Forelimb muscle (tissue), 1 donor: ENCODE results near the gene MMP11. TPM values are rescaled to one million over a fixed set of nuclear protein-coding genes. Genes with fewer than 3 reads are reported as not detected.

ENCODE experiments used
- DNase-seq: peaks from one replicate; pipeline ENCODE4 v3.0.0-alpha.2; 2013; ENCODE audit warnings: low read depth
- polyA plus RNA-seq: library from polyadenylated mRNA; unstranded; fragments of 120-200 nt; gene quantifications from one replicate; pipeline ENCODE4 v1.2.1, GENCODE V29; 2013; ENCODE audit not compliant: insufficient read length

MMP11 gene
- polyA plus RNA-seq, 1 donor = 9.1 TPM

DNA sequence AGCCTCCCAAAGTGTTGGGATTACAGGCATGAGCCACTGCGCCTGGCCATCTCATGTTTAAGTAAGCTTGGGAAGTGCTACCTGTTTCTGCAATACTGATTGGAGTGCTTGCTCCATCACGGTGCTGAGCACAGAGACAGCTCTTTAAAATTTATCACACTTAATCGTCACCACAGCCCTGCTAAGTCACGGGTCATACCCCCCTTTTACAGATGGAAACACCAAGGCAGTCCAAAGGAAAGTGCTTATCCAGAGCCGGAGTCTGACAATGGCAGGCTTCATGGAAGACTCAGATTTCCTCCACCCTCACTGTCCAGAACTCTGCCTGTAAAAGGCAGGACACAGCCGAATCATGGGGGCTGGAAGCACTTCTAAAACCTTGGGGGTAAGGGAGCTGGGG lies 12.6 kb upstream of the MMP11 start:
- DNase-seq = no peak

- DNase-seq = no peak
Measured at GRCh38 chr22:23762842-23763578, 9.6 kb upstream of the MMP11 start, which contains the start of gene C22orf15. TSS of gene C22orf15 (plus strand) at chr22:23762990. CDS start at chr22:23763307, 317 bp downstream.

DNA sequence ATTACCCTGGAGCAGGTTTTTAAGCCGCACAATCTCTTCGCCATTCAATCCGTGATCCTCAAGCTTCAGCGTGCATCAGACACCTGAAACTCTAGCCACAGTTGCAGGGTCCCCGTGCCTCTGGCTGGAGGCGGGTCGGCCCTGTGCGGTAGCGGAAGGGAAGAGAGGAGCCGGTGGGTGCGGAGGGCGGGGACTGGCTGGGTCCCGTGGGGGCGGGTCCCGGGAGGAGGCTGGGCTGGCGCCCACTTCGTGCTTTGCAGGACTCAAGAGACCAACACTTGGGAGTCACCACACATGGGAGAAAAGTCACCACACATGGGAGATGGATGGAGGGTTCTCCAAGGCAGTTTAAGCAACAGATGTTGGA lies 9.1 kb upstream of the MMP11 start:
- DNase-seq = no peak

GRCh38 chr22:23763954-23764353 lies 8.7 kb upstream of the MMP11 start:
- DNase-seq = no peak

DNA sequence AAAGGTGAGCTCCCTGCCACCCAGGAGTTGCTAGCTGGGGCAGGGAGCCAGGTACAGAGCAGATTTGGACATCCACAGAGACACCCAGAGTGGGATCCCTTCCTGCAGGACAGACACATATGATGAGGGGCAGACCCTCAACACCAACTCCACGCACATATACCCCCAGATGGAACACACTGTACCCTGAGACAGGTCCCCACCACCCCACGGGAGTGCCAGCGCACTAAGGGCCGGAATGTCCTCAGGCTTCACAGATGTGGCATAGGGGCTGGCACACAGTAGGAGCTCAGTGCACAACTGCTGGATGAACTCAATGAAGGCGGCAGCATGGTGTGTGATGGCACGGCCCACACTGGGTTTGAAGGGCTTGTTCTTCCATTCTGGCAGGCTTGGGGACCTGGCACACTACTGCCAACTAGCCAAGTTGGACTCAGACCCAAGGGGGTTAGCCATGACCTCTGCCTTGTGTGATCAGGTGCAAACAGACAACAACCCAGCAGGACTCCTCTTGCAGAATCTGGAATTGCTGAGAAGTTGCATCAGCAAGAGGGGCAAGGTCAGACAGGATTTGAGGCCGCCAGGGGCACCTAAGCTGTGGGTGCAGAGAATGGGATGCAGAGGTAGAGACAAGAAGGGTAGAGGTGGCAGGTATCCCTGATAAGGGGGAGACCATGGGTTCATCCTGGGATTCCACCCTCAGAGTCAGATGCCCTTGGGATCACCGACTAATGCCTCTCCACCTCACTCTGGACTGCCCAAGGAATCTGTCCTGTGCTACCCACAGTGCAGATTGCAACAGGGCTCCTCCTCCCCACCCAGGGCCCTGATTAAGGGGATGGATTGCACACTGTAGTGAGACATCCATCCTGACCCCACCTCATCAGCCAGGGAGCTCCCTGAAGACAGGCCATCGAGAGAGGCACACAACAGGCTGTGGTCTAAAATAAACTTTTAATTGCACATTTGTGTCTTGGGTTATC lies 7.5 kb upstream of the MMP11 start:
- DNase-seq = no peak

DNA sequence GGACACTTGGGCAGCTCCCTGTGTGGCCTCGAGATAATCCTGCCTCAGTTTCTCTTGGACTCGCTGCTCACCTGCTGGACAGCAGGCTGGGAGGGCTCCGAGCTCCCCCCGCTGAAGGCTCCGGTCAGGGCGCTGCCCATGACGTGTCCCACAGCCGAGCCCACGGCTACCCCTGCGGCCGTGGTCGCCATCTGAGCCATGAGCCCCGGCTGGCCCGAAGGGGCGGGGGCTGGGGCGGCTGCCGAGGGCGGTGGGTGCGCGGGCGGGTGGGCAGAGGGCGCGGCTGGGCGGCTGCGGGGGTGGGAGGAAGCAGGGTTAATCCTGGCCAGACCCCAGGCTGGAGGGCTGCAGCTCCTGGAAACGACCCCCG lies 5.4 kb upstream of the MMP11 start:
- DNase-seq = no peak

GRCh38 chr22:23767673-23768548 lies 4.7 kb upstream of the MMP11 start, which contains the start of gene CHCHD10:
TSS of gene CHCHD10 (minus strand) at chr22:23767972. CDS start at chr22:23767874, 98 bp downstream.
- no peak for DNase-seq

- no peak for DNase-seq
Measured at GRCh38 chr22:23769321-23769965, 3.2 kb upstream of the MMP11 start.

DNA sequence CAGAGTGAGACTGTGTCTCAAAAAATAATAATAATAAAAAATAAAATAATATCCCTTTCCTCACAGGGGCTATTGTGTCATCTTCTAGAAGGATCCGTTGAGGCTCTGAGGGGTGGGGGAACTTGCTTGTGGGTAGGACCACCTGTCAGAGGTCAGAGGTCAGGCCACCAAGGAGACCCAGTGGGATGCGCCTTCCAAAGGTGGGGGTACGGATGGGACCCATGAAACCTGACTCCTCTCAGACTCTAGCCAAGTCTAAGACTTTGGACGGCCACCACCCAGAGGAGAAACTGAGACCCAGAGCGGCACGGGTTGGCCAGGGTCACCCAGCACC lies 367 bp upstream of the MMP11 start:
- DNase-seq = no peak

DNA sequence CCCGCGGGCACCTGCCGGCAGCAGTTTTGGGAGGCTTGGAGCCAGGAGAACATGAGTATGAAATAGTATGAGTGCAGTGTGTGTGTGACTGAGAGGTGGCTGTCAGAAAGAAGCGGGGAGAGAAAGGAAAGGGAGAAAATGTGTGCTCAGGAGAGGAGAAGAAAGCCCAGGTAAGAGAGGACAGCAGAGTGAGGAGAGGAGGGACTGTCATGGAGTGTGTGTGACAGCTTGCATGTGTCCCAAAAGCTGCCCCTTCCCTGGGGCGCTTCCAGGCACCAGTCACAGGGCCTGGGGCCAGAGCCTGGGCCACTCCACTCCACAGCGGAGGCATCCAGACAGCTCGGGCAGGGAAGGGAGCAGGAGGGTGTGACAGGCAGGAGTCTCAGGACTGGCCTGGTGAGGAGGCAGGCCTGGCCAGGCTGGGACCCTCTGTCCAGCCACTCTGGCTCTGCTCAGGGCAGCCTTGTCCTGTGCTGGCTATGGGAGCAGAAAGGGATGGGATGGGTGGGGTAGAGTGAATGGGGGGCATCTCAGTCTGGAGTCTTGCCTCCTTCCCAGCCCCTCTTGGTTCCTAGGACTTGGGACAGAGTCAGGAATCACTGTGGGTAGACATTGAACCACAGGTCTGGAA lies 949 bp downstream of the MMP11 start:
- no peak for DNase-seq

DNA sequence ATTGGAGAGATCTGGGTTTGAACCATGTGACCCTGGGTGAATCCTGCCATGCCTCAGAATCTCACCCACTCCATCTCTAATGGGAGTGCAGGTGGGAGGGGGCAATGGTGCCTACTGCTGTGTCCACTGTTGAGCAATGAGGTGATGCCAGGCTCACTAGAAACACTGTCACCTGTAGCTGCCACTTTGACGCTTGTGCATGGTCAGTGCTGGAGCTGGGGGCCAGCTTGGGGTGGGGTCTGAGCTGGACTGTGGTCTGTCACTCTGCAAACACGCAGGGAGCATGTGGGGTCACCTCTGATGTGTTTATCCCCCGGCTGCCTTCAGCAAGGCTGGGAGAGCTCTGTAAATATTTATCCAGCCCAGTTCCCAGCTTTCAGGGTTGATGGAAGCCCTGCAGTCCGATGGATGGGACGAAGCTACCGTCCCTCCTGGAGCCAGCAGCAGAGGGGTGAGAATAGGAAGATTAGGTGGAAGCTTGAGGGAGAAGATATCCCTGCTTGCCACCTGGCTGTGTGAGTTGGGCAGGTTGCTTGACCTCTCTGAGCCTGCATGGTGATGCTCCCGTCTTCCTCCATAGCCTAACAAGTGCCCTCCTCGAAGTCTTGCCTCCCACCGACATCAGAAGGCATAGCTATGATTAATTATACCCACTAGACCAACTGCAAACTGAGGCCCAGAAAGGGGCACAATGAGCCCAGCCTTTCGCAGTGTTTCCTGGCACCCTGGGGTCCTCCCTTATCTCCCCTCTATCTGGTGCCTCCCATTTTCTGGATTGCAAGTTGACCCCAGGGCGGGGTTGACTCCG lies 1.7 kb downstream of the MMP11 start:
- DNase-seq = no peak

- DNase-seq = no peak
Measured at GRCh38 chr22:23774922-23775436, 2.3 kb downstream of the MMP11 start.

DNA sequence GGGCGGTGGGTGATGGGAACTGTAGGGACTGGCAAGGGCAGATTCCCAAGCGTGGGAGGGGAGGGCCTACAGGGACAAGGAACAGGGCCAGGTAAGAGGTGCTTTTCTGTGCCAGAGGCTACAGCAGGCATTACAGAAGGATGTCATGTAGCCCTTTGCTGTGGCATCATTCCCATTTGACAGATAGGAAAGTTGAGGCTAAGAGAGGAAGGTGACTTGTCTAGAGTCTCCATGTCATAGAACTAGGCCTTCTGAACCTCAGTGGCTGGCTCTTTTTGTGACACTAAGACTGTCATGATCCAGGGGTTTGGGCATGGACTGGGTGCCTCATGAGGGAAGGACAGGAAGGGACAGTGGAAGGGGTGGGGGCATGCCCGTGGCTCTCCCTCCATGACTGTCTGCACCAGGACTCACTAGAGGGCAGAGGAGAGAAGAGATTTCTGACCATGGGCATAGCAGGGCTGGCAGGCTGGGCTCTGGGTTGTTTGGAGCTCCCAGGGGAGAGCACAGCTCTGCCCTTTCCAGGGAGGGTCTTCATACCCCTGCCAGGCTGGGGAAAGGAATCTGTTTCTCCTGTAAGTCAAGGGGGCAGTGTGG lies 3.2 kb downstream of the MMP11 start:
- DNase-seq = no peak

DNA sequence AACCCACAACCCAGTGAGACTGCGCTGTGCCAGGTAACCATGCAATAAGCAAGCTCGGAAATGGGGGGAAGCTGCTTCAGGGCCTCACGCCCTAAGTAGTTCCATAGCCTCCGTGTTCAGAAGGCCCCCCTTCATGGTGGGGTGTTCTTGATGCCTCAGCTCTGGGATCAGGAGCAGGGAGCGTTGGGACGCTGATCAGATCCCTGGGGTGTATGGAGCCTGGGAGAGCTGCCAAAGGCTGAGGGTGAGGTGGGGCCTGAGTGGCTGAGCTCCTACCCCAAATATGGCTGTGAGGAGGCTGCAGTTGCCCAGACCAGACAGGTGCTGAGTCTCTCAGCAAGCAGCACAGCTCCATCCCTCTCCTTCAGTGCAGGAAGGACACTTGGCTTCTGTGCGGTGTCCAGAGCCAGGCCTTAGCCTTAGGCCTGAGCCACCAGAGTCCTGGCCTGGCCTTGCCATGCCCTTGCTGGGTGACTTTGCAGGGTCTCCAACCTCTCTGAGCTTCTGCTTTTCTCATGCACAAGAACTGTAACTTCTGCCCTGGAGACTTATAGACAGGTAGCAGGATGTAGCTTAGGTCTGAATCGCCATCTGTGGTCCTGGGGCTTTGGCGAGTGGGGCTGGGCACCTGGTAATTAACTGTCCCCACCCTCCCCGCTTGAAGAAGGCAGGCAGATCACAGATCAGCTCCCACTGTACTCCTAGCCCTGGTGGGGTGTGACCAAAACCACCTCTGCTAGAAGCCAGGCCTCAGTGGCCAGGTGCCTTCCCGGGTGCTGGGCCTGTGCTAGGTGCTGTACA lies 5.3 kb downstream of the MMP11 start:
- no peak for DNase-seq

DNA sequence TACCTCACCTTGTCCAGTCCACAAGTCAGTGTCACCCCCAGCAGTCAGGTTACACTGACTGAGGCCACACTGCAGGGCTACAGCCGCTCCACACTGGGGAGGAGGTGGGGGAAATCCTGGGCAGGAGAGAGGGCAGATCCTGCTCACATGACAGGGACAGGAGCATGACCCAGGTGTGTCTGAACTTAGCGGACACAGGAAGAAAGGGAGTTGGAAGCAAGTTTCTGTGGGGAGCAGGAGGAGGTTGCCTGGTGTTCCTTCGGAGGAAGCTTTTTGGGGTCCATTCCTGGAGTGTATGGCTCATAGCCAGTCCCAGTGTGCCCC lies 5.9 kb downstream of the MMP11 start:
- no peak for DNase-seq

DNA sequence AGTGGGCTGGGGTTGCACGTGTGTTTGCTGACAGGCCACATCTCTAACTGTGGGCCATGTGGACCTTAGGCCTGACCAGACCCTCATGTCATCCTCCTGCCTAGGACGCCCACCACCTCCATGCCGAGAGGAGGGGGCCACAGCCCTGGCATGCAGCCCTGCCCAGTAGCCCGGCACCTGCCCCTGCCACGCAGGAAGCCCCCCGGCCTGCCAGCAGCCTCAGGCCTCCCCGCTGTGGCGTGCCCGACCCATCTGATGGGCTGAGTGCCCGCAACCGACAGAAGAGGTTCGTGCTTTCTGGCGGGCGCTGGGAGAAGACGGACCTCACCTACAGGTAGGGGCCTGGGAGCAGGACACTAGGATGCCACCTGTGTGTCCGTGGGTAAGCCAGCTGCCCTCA lies 6.4 kb downstream of the MMP11 start:
- DNase-seq = no peak

DNA sequence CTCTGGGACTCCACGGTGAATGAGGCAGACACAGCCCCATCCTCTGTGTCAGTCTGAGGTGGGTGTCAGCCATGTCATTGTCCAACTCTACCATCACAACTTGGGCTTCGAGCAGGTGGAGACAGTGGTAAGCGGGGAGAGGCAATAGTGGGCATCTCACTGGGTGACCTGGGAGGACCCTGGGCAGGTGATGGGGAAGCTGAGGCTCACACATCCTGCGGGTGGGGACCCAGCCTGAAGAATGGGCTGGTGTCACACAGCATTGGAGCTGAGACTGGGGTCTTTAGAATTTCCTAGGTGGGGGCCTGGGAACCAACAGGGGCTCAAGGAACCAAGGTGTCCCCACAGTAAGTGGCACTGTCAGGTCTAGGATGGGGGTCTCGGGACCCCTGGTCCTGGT lies 7.1 kb downstream of the MMP11 start:
- no peak for DNase-seq

- no peak for DNase-seq
Measured at GRCh38 chr22:23780146-23780748, 7.6 kb downstream of the MMP11 start.
